Thyroid gland (tissue), 4 donors: ENCODE data around the gene RNF44.

Source experiments
- POLR2A ChIP-seq, 2 donors: fragments of 450-650 bp; IDR thresholded peaks; one replicate each; pipeline ENCODE4 v1.6.1; 2017; ENCODE audit warnings: antibody characterized with exemption in 2 of 2, mild to moderate bottlenecking in 2 of 2, moderate library complexity in 1 of 2
- TF ChIP-seq, protein P1 (sequence below), 6 experiments: fragments of 200-600 bp in 3 of 6; fragments of 450-650 bp in 3 of 6; sonication (generic) in 3 of 6; IDR thresholded peaks; one replicate each; pipeline ENCODE4 v1.5.1; 2016 to 2019; ENCODE audit warnings: antibody characterized with exemption in 6 of 6, mild to moderate bottlenecking in 2 of 6, inconsistent platforms in 1 of 6, moderate library complexity in 1 of 6

DNA sequence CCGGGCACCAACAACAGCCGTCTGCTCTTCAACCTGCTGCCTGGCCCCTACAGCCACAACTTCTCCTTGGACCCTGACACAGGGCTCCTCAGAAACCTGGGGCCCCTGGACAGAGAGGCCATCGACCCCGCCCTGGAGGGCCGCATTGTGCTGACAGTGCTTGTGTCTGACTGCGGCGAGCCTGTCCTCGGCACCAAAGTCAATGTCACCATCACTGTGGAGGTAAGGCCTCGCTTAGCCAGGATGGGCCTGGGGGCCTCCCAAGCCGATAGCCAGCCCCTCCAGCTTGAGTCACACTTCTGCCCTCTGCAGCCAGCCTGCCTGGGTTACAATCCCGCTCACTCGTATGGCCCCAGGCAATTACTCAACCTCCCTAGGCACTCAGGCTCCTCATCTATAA, 44.2 kb upstream of the RNF44 start:
- TF ChIP-seq, protein P1, sequence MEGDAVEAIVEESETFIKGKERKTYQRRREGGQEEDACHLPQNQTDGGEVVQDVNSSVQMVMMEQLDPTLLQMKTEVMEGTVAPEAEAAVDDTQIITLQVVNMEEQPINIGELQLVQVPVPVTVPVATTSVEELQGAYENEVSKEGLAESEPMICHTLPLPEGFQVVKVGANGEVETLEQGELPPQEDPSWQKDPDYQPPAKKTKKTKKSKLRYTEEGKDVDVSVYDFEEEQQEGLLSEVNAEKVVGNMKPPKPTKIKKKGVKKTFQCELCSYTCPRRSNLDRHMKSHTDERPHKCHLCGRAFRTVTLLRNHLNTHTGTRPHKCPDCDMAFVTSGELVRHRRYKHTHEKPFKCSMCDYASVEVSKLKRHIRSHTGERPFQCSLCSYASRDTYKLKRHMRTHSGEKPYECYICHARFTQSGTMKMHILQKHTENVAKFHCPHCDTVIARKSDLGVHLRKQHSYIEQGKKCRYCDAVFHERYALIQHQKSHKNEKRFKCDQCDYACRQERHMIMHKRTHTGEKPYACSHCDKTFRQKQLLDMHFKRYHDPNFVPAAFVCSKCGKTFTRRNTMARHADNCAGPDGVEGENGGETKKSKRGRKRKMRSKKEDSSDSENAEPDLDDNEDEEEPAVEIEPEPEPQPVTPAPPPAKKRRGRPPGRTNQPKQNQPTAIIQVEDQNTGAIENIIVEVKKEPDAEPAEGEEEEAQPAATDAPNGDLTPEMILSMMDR (IDR thresholded peaks at IDR 0.05) = no peak
- no peak for TF ChIP-seq POLR2A (IDR thresholded peaks at IDR 0.05)
